ENCODE results near the gene HK3.

- no peak for TF ChIP-seq CTCF (conservative IDR thresholded peaks at IDR 0.05; ENCODE audit: low read depth, low read length)
- TF ChIP-seq EZH2 (IDR thresholded peaks at IDR 0.05; ENCODE audit: low read length, unreplicated experiment): no peak
- no peak for TF ChIP-seq EZH2phosphoT487 (IDR thresholded peaks at IDR 0.05; ENCODE audit: borderline replicate concordance, low read length)
Observed at GRCh38 chr5:176860381-176860780, 38.8 kb downstream of the HK3 start.
